HCT116 (cell line): ENCODE measurements around the gene TMEM132C. TPM values are rescaled to one million over a fixed set of nuclear protein-coding genes. Genes with fewer than 3 reads are reported as not detected.

ENCODE experiments used
- ATAC-seq: fragments of 200-7000 bp; cut with Tn5 transposase; 2 replicates; pipeline ENCODE4 v1.9.1; 2020; ENCODE audit warnings: mild to moderate bottlenecking, moderate library complexity
- BruUV-seq: library from RNA; stranded (reverse); fragments of 400-500 nt; replicated peaks from 2 replicates; lab custom pipeline; 2021; lab: Mats Ljungman, UMichigan
- CTCF ChIA-PET: fragments of 300-600 bp; sonication (Branson Sonifier 250); formaldehyde crosslinking; loops from one replicate; lab custom pipeline; 2021; ENCODE audit warnings: antibody characterized with exemption; lab: Charles Lee
- POLR2A ChIA-PET: fragments of 300-600, 350-600 bp; sonication (Branson Sonifier 250); formaldehyde crosslinking; loops from one replicate; lab custom pipeline; 2021; ENCODE audit warnings: antibody characterized with exemption; lab: Charles Lee
- RAD21 ChIA-PET, 2 experiments: fragments of 300-600 bp; sonication (Branson Sonifier 250); formaldehyde crosslinking; loops; one replicate each; lab custom pipeline; 2023; ENCODE audit warnings: low total read pairs in 2 of 2; ENCODE audit not compliant: uncharacterized antibody in 2 of 2, unreplicated experiment in 2 of 2, low non-redundant PET in 1 of 2; lab: Charles Lee
- DNase-seq: peaks from one replicate; pipeline ENCODE4 v3.0.0-alpha.2; 2010; ENCODE audit warnings: low read depth, low spot score
- H2AFZ ChIP-seq: fragments of 200-600 bp; shearing (Covaris generic), sonication (generic); 2 replicates; pipeline ENCODE4 v1.6.1; 2017; ENCODE audit warnings: low read depth, mixed run types, mixed read lengths, antibody characterized with exemption, low read length; ENCODE audit not compliant: poor library complexity, severe bottlenecking
- H3K27ac ChIP-seq: 2 replicates; pipeline ENCODE4 v1.5.1; 2012; ENCODE audit warnings: low read depth, low read length
- H3K27me3 ChIP-seq: fragments of 200-600 bp; sonication (generic); 2 replicates; pipeline ENCODE4 v1.6.1; 2016; ENCODE audit warnings: mixed run types, low read length, mixed read lengths; ENCODE audit not compliant: insufficient read depth
- H3K36me3 ChIP-seq, 2 experiments: fragments of 200-500 bp in 1 of 2; fragments of 200-600 bp in 1 of 2; sonication (Bioruptor generic) in 1 of 2; sonication (generic) in 1 of 2; 2 replicates each; pipeline versions ENCODE4 v1.5.1 to v1.6.1; 2014 to 2016; ENCODE audit warnings: low read length in 2 of 2, inconsistent platforms in 1 of 2, mixed read lengths in 1 of 2, mixed run types in 1 of 2; ENCODE audit not compliant: insufficient read depth in 2 of 2, control insufficient read depth in 1 of 2
- H3K4me1 ChIP-seq, 2 experiments: fragments of 200-600 bp in 1 of 2; sonication (generic) in 1 of 2; 2 replicates each; pipeline versions ENCODE4 v1.5.1 to v1.6.1; 2012 to 2017; ENCODE audit warnings: low read length in 2 of 2, inconsistent platforms in 1 of 2, mild to moderate bottlenecking in 1 of 2, mixed read lengths in 1 of 2, mixed run types in 1 of 2, moderate library complexity in 1 of 2; ENCODE audit not compliant: insufficient read depth in 2 of 2, control insufficient read depth in 1 of 2
- H3K4me2 ChIP-seq: fragments of 200-600 bp; sonication (generic); 2 replicates; pipeline ENCODE4 v1.6.1; 2017; ENCODE audit warnings: mixed run types, low read length, mixed read lengths
- H3K4me3 ChIP-seq, 2 experiments: fragments of 200-600 bp in 1 of 2; sonication (generic) in 1 of 2; replicated peaks in 1 of 2; 2 replicates each; pipeline ENCODE4 v1.5.1; 2011 to 2016; ENCODE audit warnings: low read length in 2 of 2, control low read depth in 1 of 2, low read depth in 1 of 2, mild to moderate bottlenecking in 1 of 2, mixed read lengths in 1 of 2, mixed run types in 1 of 2
- H3K79me2 ChIP-seq: fragments of 200-600 bp; sonication (generic); 2 replicates; pipeline ENCODE4 v1.6.1; 2017; ENCODE audit warnings: mild to moderate bottlenecking, mixed run types, low read length, moderate library complexity, mixed read lengths; ENCODE audit not compliant: insufficient read depth
- H3K9ac ChIP-seq: fragments of 200-600 bp; sonication (generic); 2 replicates; pipeline ENCODE4 v1.6.1; 2016; ENCODE audit warnings: low read length, mixed read lengths
- H3K9me2 ChIP-seq: fragments of 200-600 bp; sonication (generic), shearing (Covaris generic); 2 replicates; pipeline ENCODE4 v1.6.1; 2017; ENCODE audit warnings: mixed run types, mild to moderate bottlenecking, moderate library complexity; ENCODE audit not compliant: insufficient read depth
- H3K9me3 ChIP-seq, 2 experiments: fragments of 200-500 bp in 1 of 2; fragments of 200-600 bp in 1 of 2; sonication (Bioruptor generic) in 1 of 2; sonication (generic) in 1 of 2; 2 replicates each; pipeline ENCODE4 v1.6.1; 2014 to 2017; ENCODE audit warnings: low read length in 2 of 2, mixed read lengths in 2 of 2, inconsistent platforms in 1 of 2, low read depth in 1 of 2, mild to moderate bottlenecking in 1 of 2, mixed run types in 1 of 2, moderate library complexity in 1 of 2; ENCODE audit not compliant: control insufficient read depth in 1 of 2, insufficient read depth in 1 of 2
- H4K20me1 ChIP-seq: fragments of 200-600 bp; sonication (generic), shearing (Covaris generic); 2 replicates; pipeline ENCODE4 v1.6.1; 2017; ENCODE audit warnings: mixed run types, mild to moderate bottlenecking, moderate library complexity; ENCODE audit not compliant: insufficient read depth
- CBX3 ChIP-seq: IDR thresholded peaks from 2 replicates; pipeline ENCODE4 v1.6.1; 2012; ENCODE audit warnings: low read depth
- CEBPB ChIP-seq: IDR thresholded peaks from 2 replicates; pipeline ENCODE4 v1.6.1; 2012; ENCODE audit warnings: low read depth
- CTCF ChIP-seq, 3 experiments: fragments of 200-600 bp in 1 of 3; sonication (generic) in 1 of 3; IDR thresholded peaks in 2 of 3; conservative IDR thresholded peaks in 1 of 3; 2 replicates each; pipeline ENCODE4 v1.5.1; 2012 to 2017; ENCODE audit warnings: low read depth in 2 of 3, low read length in 2 of 3, antibody characterized with exemption in 1 of 3, borderline replicate concordance in 1 of 3, control low read depth in 1 of 3, mild to moderate bottlenecking in 1 of 3, mixed read lengths in 1 of 3, mixed run types in 1 of 3, moderate library complexity in 1 of 3; ENCODE audit not compliant: insufficient read depth in 1 of 3
- EGR1 ChIP-seq: IDR thresholded peaks from 2 replicates; pipeline ENCODE4 v1.6.1; 2012; ENCODE audit warnings: low read depth
- ELF1 ChIP-seq: IDR thresholded peaks from 2 replicates; pipeline ENCODE4 v1.6.1; 2012; ENCODE audit warnings: low read depth, borderline replicate concordance
- EZH2 ChIP-seq: fragments of 200-600 bp; sonication (generic); IDR thresholded peaks from 2 replicates; pipeline ENCODE4 v1.6.1; 2017; ENCODE audit warnings: antibody characterized with exemption, mixed run types
- EZH2phosphoT487 ChIP-seq: fragments of 200-600 bp; IDR thresholded peaks from 2 replicates; pipeline ENCODE4 v1.6.1; 2018; ENCODE audit warnings: antibody characterized with exemption, borderline replicate concordance
- FOSL1 ChIP-seq: IDR thresholded peaks from 2 replicates; pipeline ENCODE4 v1.6.1; 2012; ENCODE audit warnings: low read depth
- JUND ChIP-seq: IDR thresholded peaks from 2 replicates; pipeline ENCODE4 v1.6.1; 2012
- MAX ChIP-seq: IDR thresholded peaks from 2 replicates; pipeline ENCODE4 v1.6.1; 2012
- POLR2A ChIP-seq: IDR thresholded peaks from 2 replicates; pipeline ENCODE4 v1.7.0; 2011; ENCODE audit warnings: borderline replicate concordance; ENCODE audit not compliant: insufficient read depth, insufficient read length; ENCODE audit errors: extremely low read depth
- POLR2AphosphoS5 ChIP-seq: IDR thresholded peaks from 2 replicates; pipeline ENCODE4 v1.6.1; 2011; ENCODE audit warnings: mild to moderate bottlenecking, low read depth, low read length, moderate library complexity
- RAD21 ChIP-seq: IDR thresholded peaks from 2 replicates; pipeline ENCODE4 v1.6.1; 2012; ENCODE audit warnings: low read depth, mild to moderate bottlenecking
- SIN3A ChIP-seq: IDR thresholded peaks from 2 replicates; pipeline ENCODE4 v1.6.1; 2012; ENCODE audit warnings: low read depth
- SP1 ChIP-seq: IDR thresholded peaks from 2 replicates; pipeline ENCODE4 v1.6.1; 2012; ENCODE audit warnings: low read depth
- TCF7L2 ChIP-seq: IDR thresholded peaks from 2 replicates; pipeline ENCODE4 v1.7.0; 2011; ENCODE audit warnings: borderline replicate concordance, inconsistent platforms; ENCODE audit not compliant: insufficient read depth, insufficient read length; ENCODE audit errors: extremely low read depth
- YY1 ChIP-seq: IDR thresholded peaks from 2 replicates; pipeline ENCODE4 v1.6.1; 2011; ENCODE audit warnings: low read length, low read depth, moderate library complexity, mild to moderate bottlenecking; ENCODE audit not compliant: insufficient replicate concordance; ENCODE audit errors: extremely low read depth
- ZBTB33 ChIP-seq: IDR thresholded peaks from 2 replicates; pipeline ENCODE4 v1.6.1; 2011; ENCODE audit warnings: mild to moderate bottlenecking, low read length, moderate library complexity; ENCODE audit not compliant: insufficient replicate concordance; ENCODE audit errors: extremely low read depth
- ZFX ChIP-seq: fragments of 450-650 bp; IDR thresholded peaks from 2 replicates; pipeline ENCODE4 v1.6.1; 2017
- intact Hi-C: fragments of 100-400 bp; cut with micrococcal nuclease; formaldehyde crosslinking; loops from 2 replicates; pipeline ENCODE4 v1.10.0; 2022
- total RNA-seq: library from RNA; stranded (reverse); gene quantifications from one replicate; pipeline ENCODE4 v1.2.1, GENCODE V29; 2021; ENCODE audit not compliant: unreplicated experiment

TMEM132C gene
- total RNA-seq, 1 experiment from 2014 or later = not detected

- H3K27me3 ChIP-seq = no peaks in the 10 kb centered on the region
- DNase-seq (no peak), ATAC-seq (no peak)
- no TSS peak for BruUV-seq
- H3K9ac ChIP-seq = no peak overlapping the region
- TF ChIP-seq ZBTB33 = no peak
- no peak for TF ChIP-seq EZH2phosphoT487
- TF ChIP-seq CBX3 = no peak
- TF ChIP-seq ELF1 = no peak
- no peak for TF ChIP-seq EGR1
- no peak for TF ChIP-seq POLR2A
- no peak for TF ChIP-seq TCF7L2
- no peak for TF ChIP-seq JUND
- no peak for TF ChIP-seq ZFX
- TF ChIP-seq SP1 = no peak
- no peak for TF ChIP-seq RAD21
- TF ChIP-seq FOSL1 = no peak
- TF ChIP-seq MAX = no peak
- no peak for TF ChIP-seq CEBPB
- TF ChIP-seq YY1 = no peak
- TF ChIP-seq CTCF (IDR thresholded peaks at IDR 0.05 in 2 of 3, conservative IDR thresholded peaks at IDR 0.05 in 1 of 3; ENCODE audit: borderline replicate concordance in 1 of 3, insufficient read depth in 1 of 3, low read depth in 2 of 3, low read length in 2 of 3) = no peak
- no peak for TF ChIP-seq POLR2AphosphoS5
- TF ChIP-seq SIN3A = no peak
- TF ChIP-seq EZH2 = no peak
- H3K27ac ChIP-seq = no peak overlapping the region
- no peak overlapping the region for H3K4me2 ChIP-seq
- H3K9me2 ChIP-seq = no peaks in the 10 kb centered on the region
- intact Hi-C loops = no loop called here
- H3K79me2 ChIP-seq = no peaks in the 10 kb centered on the region
- H3K9me3 ChIP-seq = peaks cover 11 to 22% of the 10 kb centered on the region in 2 experiments; a peak in 2 of 4 replicates
- no peaks in the 10 kb centered on the region for H3K36me3 ChIP-seq
- ChIA-PET CTCF (no interaction called here), RAD21 (no interaction called here), POLR2A (no interaction called here)
- H3K4me3 ChIP-seq = no peak overlapping the region
- H2AFZ ChIP-seq = no peak overlapping the region
- H3K4me1 ChIP-seq = no peaks in the 10 kb centered on the region
- H4K20me1 ChIP-seq = no peaks in the 10 kb centered on the region
These were observed 158.8 kb downstream of the TMEM132C start for GRCh38 chr12:128425666-128426331.
